BLaER1 (cell line): ENCODE results near the gene MIA2.
A peak's percentile ranks its signal among the peaks of the same experiment; 100 is the strongest.
"Not testable (repeated sequence)": the region's sequence is repeated elsewhere in the genome, so short reads cannot be mapped to it uniquely, and the experiment has no call there.

Experiments
- H3K27ac ChIP-seq: shearing (Covaris generic); formaldehyde crosslinking; 2 replicates; pipeline ENCODE4 v1.8.1; 2022
- H3K27me3 ChIP-seq: shearing (Covaris generic); formaldehyde crosslinking; 2 replicates; pipeline ENCODE4 v1.8.1; 2022
- H3K36me3 ChIP-seq: shearing (Covaris generic); formaldehyde crosslinking; 2 replicates; pipeline ENCODE4 v1.8.1; 2022
- H3K4me1 ChIP-seq: shearing (Covaris generic); formaldehyde crosslinking; 2 replicates; pipeline ENCODE4 v1.8.1; 2022
- H3K4me2 ChIP-seq: shearing (Covaris generic); formaldehyde crosslinking; 2 replicates; pipeline ENCODE4 v1.8.1; 2022
- H3K4me3 ChIP-seq: shearing (Covaris generic); formaldehyde crosslinking; 2 replicates; pipeline ENCODE4 v1.8.1; 2022
- H3K9ac ChIP-seq: shearing (Covaris generic); formaldehyde crosslinking; 2 replicates; pipeline ENCODE4 v1.8.1; 2022
- H3K9me3 ChIP-seq: shearing (Covaris generic); formaldehyde crosslinking; 2 replicates; pipeline ENCODE4 v1.8.1; 2022
- H4K20me1 ChIP-seq: shearing (Covaris generic); formaldehyde crosslinking; 2 replicates; pipeline ENCODE4 v1.8.1; 2022
- Cebpa-rat ChIP-seq: shearing (Covaris generic); IDR thresholded peaks from 2 replicates; pipeline ENCODE4 v1.8.1; 2022

The MIA2 gene

GRCh38 chr14:39230416-39231035, 3.2 kb upstream of the MIA2 start:
- H3K27ac ChIP-seq: no peak overlapping the region
- no peaks in the 10 kb centered on the region for H3K9me3 ChIP-seq
- no peak overlapping the region for H3K9ac ChIP-seq
- no peaks in the 10 kb centered on the region for H3K36me3 ChIP-seq
- H3K27me3 ChIP-seq: no peaks in the 10 kb centered on the region
- no peaks in the 10 kb centered on the region for H4K20me1 ChIP-seq
- no peak for TF ChIP-seq Cebpa-rat
- H3K4me1 ChIP-seq: peaks cover 11% of the 10 kb centered on the region
- no peak overlapping the region for H3K4me2 ChIP-seq
- H3K4me3 ChIP-seq: no peak overlapping the region

- H3K4me1 ChIP-seq: peaks cover 11% of the 10 kb centered on the region
- H3K27me3 ChIP-seq, H3K9me3 ChIP-seq, H3K27ac ChIP-seq, H3K4me2 ChIP-seq, H4K20me1 ChIP-seq, H3K9ac ChIP-seq, H3K4me3 ChIP-seq, H3K36me3 ChIP-seq: not testable (repeated sequence)
Measured at GRCh38 chr14:39231751-39232553, 1.8 kb upstream of the MIA2 start.

GRCh38 chr14:39232554-39233415, 930 bp upstream of the MIA2 start:
- no peak overlapping the region; the same call in 1 of the 2 replicates for H3K9ac ChIP-seq
- H3K4me3 ChIP-seq: no peak overlapping the region
- H3K4me1 ChIP-seq: peaks cover 11% of the 10 kb centered on the region
- H3K4me2 ChIP-seq: peak overlapping the region; percentile 59
- H4K20me1 ChIP-seq: no peaks in the 10 kb centered on the region
- H3K36me3 ChIP-seq: no peaks in the 10 kb centered on the region
- TF ChIP-seq Cebpa-rat: peak; percentile 72; the same call in 1 of the 2 replicates
- no peaks in the 10 kb centered on the region for H3K9me3 ChIP-seq
- no peaks in the 10 kb centered on the region for H3K27me3 ChIP-seq
- peak overlapping the region; percentile 2; the same call in 1 of the 2 replicates for H3K27ac ChIP-seq

GRCh38 chr14:39234986-39235385, 1.3 kb downstream of the MIA2 start:
- H3K27me3 ChIP-seq, H3K9ac ChIP-seq, H3K27ac ChIP-seq, H3K36me3 ChIP-seq, H3K4me2 ChIP-seq, H3K9me3 ChIP-seq, H3K4me3 ChIP-seq, H4K20me1 ChIP-seq: not testable (repeated sequence)
- peaks cover 11% of the 10 kb centered on the region for H3K4me1 ChIP-seq

- H3K9me3 ChIP-seq, H3K4me2 ChIP-seq, H3K4me3 ChIP-seq, H3K27me3 ChIP-seq, H3K27ac ChIP-seq, H3K9ac ChIP-seq, H4K20me1 ChIP-seq, H3K36me3 ChIP-seq: not testable (repeated sequence)
- peaks cover 11% of the 10 kb centered on the region for H3K4me1 ChIP-seq
Measured at GRCh38 chr14:39235466-39235865, 1.8 kb downstream of the MIA2 start.

GRCh38 chr14:39240769-39241168, 7.1 kb downstream of the MIA2 start:
- Histone ChIP-seq H4K20me1 (no peaks in the 10 kb centered on the region), H3K27ac (no peak overlapping the region)
- no peak for TF ChIP-seq Cebpa-rat

GRCh38 chr14:39241637-39242036, 7.9 kb downstream of the MIA2 start:
- no peak overlapping the region for H3K27ac ChIP-seq
- no peaks in the 10 kb centered on the region for H3K9me3 ChIP-seq
- TF ChIP-seq Cebpa-rat: no peak
- H3K4me2 ChIP-seq: no peak overlapping the region
- no peaks in the 10 kb centered on the region for H3K36me3 ChIP-seq
- no peak overlapping the region for H3K4me3 ChIP-seq
- H3K27me3 ChIP-seq: no peaks in the 10 kb centered on the region
- no peak overlapping the region for H3K9ac ChIP-seq
- H3K4me1 ChIP-seq: no peaks in the 10 kb centered on the region
- H4K20me1 ChIP-seq: no peaks in the 10 kb centered on the region

More at GRCh38 chr14:39240769-39241168, 7.1 kb downstream of the MIA2 start:
- H3K36me3 ChIP-seq: no peaks in the 10 kb centered on the region
- no peak overlapping the region for H3K4me3 ChIP-seq
- H3K9me3 ChIP-seq: no peaks in the 10 kb centered on the region
- H3K9ac ChIP-seq: no peak overlapping the region
- H3K4me1 ChIP-seq: no peaks in the 10 kb centered on the region
- no peak overlapping the region for H3K4me2 ChIP-seq
- no peaks in the 10 kb centered on the region for H3K27me3 ChIP-seq

GRCh38 chr14:39243831-39244230, 10.1 kb downstream of the MIA2 start:
- no peaks in the 10 kb centered on the region for H4K20me1 ChIP-seq
- H3K4me3 ChIP-seq: no peak overlapping the region
- H3K36me3 ChIP-seq: no peaks in the 10 kb centered on the region
- no peaks in the 10 kb centered on the region for H3K9me3 ChIP-seq
- TF ChIP-seq Cebpa-rat: no peak
- H3K27me3 ChIP-seq: no peaks in the 10 kb centered on the region
- H3K9ac ChIP-seq: no peak overlapping the region
- no peaks in the 10 kb centered on the region for H3K4me1 ChIP-seq
- no peak overlapping the region for H3K4me2 ChIP-seq
- no peak overlapping the region for H3K27ac ChIP-seq

GRCh38 chr14:39246618-39247017, 12.9 kb downstream of the MIA2 start:
- Histone ChIP-seq H3K4me3 (no peak overlapping the region), H3K36me3 (no peaks in the 10 kb centered on the region), H3K4me1 (no peaks in the 10 kb centered on the region), H3K27ac (no peak overlapping the region), H3K9ac (no peak overlapping the region), H3K27me3 (no peaks in the 10 kb centered on the region), H3K4me2 (no peak overlapping the region), H3K9me3 (no peaks in the 10 kb centered on the region), H4K20me1 (no peaks in the 10 kb centered on the region)
- TF ChIP-seq Cebpa-rat: no peak

- Histone ChIP-seq H3K27ac (no peak overlapping the region), H3K27me3 (no peaks in the 10 kb centered on the region), H3K4me2 (no peak overlapping the region), H3K9ac (no peak overlapping the region), H3K4me1 (no peaks in the 10 kb centered on the region), H4K20me1 (no peaks in the 10 kb centered on the region), H3K36me3 (no peaks in the 10 kb centered on the region), H3K4me3 (no peak overlapping the region), H3K9me3 (no peaks in the 10 kb centered on the region)
- no peak for TF ChIP-seq Cebpa-rat
Measured at GRCh38 chr14:39247256-39247655, 13.5 kb downstream of the MIA2 start.
